DND-41 (cell line): ENCODE results near the gene ZMIZ1.

ENCODE experiments used
- CTCF ChIP-seq: IDR thresholded peaks from 2 replicates; pipeline ENCODE4 v1.5.1; 2012; ENCODE audit warnings: borderline replicate concordance, low read length, moderate library complexity, mild to moderate bottlenecking; ENCODE audit not compliant: poor library complexity, severe bottlenecking; ENCODE audit errors: extremely low read depth
- EZH2 ChIP-seq: IDR thresholded peaks from 3 replicates; pipeline ENCODE4 v1.6.1; 2012; ENCODE audit warnings: borderline replicate concordance, low read depth, mild to moderate bottlenecking, moderate library complexity, low read length, inconsistent platforms; ENCODE audit not compliant: severe bottlenecking

GRCh38 chr10:79156334-79157274, 87.8 kb downstream of the ZMIZ1 start:
- no peak for TF ChIP-seq CTCF
- TF ChIP-seq EZH2: no peak
